ENCODE results near the gene PPTC7.
"Not testable (repeated sequence)": the region's sequence is repeated elsewhere in the genome, so short reads cannot be mapped to it uniquely, and the experiment has no call there.

PPTC7 gene

DNA sequence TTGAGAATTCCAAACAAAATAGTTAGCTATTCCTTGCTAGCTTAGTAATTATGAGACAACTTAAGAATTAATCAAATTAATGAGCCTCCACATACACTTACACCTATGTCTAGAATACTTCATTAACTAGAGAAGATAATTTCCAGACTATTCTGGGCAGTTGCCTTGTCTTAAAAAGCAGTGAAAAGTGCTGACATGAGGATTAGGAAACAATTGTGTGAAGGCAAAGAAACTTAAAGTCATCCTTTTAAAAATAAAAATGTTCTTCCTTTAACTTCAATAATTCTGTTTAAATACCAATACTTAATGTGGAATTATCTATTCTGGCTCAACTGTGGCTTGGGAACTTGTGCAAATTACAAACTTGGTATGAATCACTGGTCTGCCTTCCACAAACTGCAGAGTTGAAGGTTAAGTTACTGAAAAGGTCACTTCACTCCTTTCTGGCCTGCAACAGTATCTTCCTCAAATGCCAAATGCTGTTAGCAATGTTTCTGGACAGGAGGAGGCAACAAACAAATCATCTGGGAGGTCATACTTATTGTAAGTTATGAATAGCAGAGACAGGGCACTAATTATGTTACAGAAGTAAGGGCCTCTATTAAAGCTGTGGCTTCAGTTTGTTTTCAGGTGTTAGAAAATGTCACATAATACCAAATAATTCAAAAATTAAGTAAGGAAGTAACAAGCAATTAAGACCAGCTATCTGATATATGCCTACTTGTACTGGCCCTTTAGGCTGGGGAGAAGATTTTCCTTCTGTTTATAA lies 19.2 kb downstream of the PPTC7 start:
- TF ChIP-seq, protein P1, sequence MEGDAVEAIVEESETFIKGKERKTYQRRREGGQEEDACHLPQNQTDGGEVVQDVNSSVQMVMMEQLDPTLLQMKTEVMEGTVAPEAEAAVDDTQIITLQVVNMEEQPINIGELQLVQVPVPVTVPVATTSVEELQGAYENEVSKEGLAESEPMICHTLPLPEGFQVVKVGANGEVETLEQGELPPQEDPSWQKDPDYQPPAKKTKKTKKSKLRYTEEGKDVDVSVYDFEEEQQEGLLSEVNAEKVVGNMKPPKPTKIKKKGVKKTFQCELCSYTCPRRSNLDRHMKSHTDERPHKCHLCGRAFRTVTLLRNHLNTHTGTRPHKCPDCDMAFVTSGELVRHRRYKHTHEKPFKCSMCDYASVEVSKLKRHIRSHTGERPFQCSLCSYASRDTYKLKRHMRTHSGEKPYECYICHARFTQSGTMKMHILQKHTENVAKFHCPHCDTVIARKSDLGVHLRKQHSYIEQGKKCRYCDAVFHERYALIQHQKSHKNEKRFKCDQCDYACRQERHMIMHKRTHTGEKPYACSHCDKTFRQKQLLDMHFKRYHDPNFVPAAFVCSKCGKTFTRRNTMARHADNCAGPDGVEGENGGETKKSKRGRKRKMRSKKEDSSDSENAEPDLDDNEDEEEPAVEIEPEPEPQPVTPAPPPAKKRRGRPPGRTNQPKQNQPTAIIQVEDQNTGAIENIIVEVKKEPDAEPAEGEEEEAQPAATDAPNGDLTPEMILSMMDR (IDR thresholded peaks at IDR 0.05; ENCODE audit: extremely low read depth, missing control alignments) = no peak
- no peak for DNase-seq (ENCODE audit: low spot score)

DNA sequence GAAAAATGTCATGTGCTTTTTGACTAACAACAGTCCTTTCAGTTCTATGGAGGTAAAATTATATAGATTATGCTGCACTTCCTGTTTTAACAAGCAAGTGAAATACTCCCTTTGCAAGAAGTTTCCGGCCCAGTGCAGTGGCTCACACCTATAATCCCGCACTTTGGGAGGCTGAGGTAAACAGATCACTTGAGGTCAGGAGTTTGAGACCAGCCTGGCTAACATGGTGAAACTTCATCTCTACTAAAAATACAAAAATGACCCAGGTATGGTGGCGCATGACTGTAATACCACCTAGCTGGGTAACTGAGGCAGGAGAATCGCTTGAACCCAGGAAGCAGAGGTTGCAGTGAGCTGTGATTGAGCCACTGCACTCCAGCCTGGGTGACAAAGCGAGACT lies 20.7 kb downstream of the PPTC7 start:
- DNase-seq (ENCODE audit: low spot score) = not testable (repeated sequence)

DNA sequence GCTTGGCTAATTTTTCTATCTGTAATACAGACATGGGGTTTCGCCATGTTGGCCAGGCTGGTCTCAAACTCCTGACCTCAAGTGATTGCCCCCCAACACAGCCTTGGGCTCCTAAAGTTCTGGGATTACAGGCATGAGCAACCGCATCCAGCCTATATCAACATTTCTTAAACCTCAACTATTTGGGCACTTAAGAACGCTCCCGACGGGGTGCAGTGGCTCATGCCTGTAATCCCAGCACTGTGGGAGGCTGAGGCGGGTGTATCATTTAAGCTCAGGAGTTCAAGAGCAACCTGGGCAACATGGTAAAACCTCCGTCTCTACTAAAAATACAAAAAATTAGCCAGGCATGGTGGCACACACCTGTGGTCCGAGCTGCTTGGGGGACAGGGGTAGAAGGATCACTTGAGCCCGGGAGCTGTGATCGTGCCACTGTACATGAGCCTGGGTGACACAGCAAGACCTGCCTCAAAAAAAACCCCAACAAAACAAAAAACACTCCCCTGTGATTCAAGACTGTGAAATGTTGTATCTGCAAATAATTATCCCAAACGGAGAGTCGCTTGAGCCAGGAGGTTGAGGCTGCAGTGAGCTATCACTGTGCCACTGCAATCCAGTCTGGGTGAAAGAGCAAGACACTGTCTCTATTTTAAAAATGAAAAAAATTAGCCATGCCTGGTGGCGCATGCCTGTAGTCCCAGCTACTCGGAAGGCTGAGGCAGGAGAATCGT lies 21.5 kb downstream of the PPTC7 start:
- no peak for DNase-seq (ENCODE audit: low spot score)
- TF ChIP-seq, protein P1 (IDR thresholded peaks at IDR 0.05; ENCODE audit: extremely low read depth, missing control alignments) = no peak

DNA sequence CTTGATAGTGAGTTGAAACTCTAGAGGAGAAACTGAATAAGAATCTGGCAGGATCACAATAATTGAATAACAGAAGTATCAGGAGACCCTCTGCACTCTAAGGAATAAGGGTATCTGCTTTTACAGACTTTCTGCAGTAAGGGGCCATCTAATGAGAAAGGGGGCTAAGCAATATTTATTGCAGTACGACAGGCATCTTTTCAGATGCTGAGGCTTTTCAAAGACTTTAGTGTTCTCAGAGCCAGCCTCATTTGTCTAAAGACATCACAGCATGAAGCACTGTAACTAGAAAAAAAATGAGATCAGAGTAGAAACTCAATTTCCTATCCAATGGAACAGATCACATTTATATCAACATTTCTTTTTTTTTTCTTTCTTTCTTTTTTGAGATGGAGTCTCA lies 22.2 kb downstream of the PPTC7 start:
- DNase-seq (ENCODE audit: low spot score) = no peak
- TF ChIP-seq, protein P1 (IDR thresholded peaks at IDR 0.05; ENCODE audit: extremely low read depth, missing control alignments) = no peak

DNA sequence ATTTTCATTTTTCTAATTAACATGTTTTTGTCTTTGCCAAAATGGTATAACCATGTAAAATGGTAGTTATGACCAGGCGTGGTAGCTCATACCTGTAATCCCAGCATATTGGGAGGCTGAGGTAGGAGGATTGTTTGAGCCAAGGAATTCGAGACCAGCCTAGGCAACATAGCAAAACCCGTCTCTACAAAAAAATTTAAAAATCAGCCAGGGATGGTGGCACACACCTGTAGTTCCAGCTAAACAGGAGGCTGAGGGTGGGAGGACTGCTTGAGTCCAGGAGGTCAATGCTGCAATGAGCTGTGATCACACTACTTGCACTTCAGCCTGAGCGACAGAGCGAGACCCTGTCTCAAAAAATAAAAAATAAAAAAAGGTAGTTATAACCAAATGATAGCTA lies 23.1 kb downstream of the PPTC7 start:
- TF ChIP-seq, protein P1 (IDR thresholded peaks at IDR 0.05; ENCODE audit: extremely low read depth, missing control alignments) = no peak
- DNase-seq (ENCODE audit: low spot score) = no peak

DNA sequence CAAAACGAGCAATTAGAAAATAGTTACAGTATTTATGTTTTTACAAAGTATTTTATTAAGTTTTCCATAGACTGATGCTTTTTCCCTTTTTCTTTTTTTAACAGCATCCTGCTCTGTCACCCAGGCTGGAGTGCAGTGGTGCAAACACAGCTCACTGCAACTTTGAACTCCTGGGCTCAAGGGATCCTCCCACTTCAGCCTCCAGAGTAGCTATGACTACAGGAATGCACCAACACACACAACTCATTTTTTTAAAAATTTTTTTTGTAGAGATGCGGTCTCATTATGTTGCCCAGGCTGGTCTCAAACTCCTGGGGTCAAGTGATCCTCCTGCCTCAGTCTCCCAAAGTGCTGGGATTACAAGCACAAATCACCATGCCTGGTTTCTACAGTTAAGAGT lies 24.2 kb downstream of the PPTC7 start:
- DNase-seq (ENCODE audit: low spot score) = not testable (repeated sequence)

DNA sequence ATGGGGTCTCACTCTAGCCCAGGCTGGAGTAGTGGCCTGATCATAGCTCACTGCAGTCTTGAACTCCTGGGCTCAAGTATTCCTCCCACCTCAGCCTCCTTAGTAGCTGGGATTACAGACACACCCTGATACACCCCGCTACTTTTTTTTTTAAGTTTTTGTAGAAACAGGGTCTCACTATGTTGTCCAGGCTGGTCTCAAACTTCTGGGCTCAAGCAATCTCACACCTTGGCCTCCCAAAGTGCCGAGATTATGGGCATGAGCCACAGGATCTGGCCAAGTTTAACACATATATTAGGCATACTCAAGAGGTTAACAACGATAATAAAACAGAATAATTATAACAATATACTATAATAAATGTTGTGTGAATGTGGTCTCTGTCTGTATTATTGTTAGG lies 25.8 kb downstream of the PPTC7 start:
- TF ChIP-seq, protein P1 (IDR thresholded peaks at IDR 0.05; ENCODE audit: extremely low read depth, missing control alignments) = no peak
- DNase-seq (ENCODE audit: low spot score) = no peak

DNA sequence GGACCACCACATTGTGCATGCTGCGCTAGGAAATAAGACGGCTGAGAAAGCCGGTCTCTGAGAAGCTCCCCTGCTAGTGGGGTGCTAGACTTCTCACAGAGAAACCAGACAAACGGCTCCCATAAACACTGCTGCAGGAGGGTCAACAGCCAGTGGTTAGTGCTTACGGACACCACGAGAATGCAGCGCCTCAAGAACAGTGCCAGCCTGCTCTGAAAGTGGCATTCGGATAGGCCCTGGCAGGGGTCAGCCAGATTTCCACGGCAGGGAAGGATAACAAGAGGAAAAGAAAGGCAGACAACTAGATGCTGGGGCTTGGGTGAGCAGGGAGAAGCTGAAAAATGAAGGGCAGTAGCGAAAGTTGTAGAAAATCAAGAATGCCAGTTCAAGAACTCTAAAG lies 26.4 kb downstream of the PPTC7 start:
- TF ChIP-seq, protein P1 (IDR thresholded peaks at IDR 0.05; ENCODE audit: extremely low read depth, missing control alignments) = no peak

More for the DNA sequence above, 26.4 kb downstream of the PPTC7 start:
- DNase-seq (ENCODE audit: low spot score) = no peak
